Stimulated activated CD4-positive, alpha-beta T cell treated with anti-CD3 and anti-CD28 coated beads, Interleukin-4, amount 100 ng/mL, for 1 hour (primary cell): Measurements from ENCODE around the gene PURA.

Experiments used
- DNase-seq: peaks from one replicate; pipeline ENCODE4 v3.0.0-alpha.2; 2020

The PURA gene

GRCh38 chr5:140165101-140165922, 51.4 kb downstream of the PURA start:
- DNase-seq, result no peak

GRCh38 chr5:140165923-140166270, 52.0 kb downstream of the PURA start:
- no peak for DNase-seq

DNA sequence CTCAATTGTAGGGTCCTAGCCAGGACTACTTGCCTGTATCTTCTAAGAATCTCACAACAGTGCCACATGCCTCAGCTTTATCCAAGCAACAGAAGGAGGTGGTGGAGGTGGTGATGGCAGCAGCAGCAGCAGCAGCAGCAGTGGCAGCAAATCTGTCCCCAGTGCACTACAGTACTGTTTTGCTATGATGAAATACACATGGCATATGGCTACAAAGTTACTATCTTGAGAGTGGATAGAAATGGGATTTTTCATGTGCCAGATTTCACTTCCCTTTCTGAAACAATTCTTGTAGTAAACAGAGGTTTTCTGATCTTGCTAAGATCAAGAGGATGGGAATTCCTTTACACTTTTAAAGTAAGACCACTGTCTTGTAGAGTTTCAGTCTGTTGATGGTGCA, 53.0 kb downstream of the PURA start:
- DNase-seq, result no peak

DNA sequence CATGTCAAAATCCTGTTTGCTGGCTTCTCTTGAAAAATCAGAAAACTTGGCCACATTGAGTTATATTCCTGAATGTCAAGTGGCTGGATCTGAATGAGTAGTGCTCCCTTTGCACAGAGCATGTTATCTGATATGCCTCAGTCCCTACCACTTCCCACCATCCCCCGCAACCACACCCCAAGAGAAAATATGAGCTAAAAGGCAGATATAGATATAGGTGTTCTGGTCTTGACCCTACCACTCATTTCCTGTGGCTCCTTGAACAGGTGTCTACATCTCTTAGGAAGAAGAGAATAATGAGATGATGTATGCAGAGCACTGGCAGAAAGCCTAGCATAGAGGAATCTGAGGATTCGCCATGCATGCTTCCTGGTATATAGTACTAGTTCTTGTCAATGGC, 54.5 kb downstream of the PURA start:
- no peak for DNase-seq

DNA sequence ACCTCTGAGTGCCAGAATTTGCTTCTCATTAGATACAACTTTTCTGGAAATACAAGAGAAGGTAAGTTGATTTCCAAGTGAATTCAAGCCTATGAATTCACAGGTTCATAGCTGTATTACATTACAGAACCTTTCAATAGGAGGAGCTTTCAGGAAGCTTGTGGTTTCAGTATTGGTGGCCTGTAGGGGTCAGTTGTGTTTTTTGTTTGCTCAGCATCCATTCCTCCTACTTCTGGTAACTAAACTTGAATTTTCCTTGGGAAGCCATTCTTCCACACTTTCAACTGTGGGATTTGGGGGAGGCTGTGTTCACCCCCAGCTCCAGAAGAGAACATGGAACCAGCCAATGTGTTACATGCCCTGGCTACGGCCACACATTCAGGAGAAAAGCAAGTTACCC, 55.5 kb downstream of the PURA start:
- DNase-seq, result no peak

- no peak for DNase-seq
Observed at GRCh38 chr5:140172483-140172882, 58.6 kb downstream of the PURA start.

DNA sequence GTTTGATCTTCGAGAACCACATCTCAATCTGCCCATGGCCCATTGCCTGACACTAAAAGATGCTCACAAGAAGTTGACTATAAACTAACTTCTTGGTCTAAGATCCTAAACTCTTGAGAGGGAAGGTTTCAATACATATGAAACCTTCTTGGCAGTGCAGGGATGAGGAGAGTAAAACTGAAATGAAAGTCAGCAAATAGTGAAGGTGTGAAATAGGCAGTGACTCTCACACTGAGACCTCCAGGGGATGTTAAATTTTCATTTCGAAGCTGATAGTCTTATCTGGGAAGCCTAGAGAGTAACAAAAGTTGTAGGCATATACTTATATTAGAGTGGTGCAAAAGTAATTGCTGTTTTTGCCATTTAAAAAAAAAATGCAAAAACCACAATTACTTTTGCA, 60.1 kb downstream of the PURA start:
- no peak for DNase-seq

DNA sequence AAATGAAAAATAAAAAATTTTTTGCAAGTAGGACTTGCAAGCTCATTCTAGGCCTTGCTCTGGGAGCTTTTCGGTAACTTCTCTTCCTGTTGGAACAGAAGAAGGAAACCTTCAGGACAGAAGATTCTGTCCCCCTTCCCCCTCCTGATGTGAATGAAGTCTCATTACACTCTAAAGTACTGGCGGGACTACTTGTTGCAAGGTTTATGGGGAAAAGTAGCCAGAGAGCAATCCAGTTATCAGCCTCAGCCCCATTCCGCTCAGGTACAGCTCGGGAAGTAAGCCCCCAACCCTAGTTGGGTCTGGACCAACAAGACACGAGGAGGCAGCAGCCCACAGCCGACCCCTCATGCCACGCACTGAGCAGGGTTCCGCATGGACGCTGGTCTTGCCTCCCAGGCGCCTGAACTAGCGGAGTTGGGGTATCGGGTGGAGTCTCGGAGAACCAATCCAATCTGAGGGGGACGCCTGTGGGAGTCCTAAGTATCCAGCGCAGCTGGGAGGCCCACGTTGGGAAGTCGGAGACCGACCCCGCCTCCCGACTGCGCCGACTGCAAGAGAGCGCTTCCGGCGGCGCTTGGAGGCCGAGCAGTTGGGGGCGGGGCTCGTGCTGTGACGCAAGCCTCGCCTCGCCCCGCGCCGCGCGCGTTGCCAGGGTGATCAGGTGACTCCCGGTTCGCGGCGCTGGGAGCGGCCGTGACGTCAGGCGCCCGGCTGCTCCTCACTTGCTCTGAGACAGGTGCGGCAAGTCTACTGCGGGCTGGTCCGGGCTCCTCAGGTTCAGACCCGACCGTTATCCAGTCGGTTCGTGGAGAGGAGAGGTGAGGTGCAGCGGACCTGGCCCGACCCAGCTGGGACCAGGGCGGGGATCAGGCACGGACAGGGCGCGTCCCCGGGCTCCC, 60.8 kb downstream of the PURA start, which contains the start of gene CYSTM1:
Gene CYSTM1, plus strand, starts transcription at position 724 of the 902 bp plus-strand sequence. CDS start 19,278 bp downstream, outside the sequence.
- DNase-seq, result peak; percentile 96
